Measurements from ENCODE around the gene TES. TPM values are rescaled to one million over a fixed set of nuclear protein-coding genes. Genes with fewer than 3 reads are reported as not detected.

Gene TES
- total RNA-seq, 1 donor from 2014 or later, result 15.0 TPM

DNA sequence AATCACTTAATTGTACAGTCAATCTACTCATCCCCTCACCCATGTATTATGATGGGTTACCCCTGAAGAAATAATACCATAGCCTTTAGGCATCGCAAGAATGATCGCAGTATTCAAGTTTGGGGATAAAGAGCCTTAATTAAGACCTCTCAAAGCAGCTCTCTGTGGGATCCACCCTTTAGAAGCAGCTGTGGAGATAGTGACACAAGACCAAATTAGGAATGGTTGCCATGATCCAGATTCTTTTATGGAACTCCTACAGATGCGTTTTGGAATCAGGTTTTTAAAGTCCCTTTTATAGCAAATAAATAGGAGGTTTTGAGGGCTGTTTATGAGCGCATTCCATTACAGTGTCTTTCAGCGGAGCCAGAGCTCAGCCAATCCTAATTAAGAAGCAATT is 12.2 kb downstream of the TES start:
- no peak for DNase-seq (ENCODE audit: low read depth, low spot score)
- H3K36me3 Mint-ChIP-seq (ENCODE audit: low read depth), result peaks cover 2% of the 10 kb centered on the region
- H3K4me1 Mint-ChIP-seq, result peaks cover 4% of the 10 kb centered on the region
- no peaks in the 10 kb centered on the region for H3K27me3 Mint-ChIP-seq (ENCODE audit: low read depth)
- H3K9me3 Mint-ChIP-seq, result no peaks in the 10 kb centered on the region
- no peak overlapping the region for H3K4me3 Mint-ChIP-seq
- H3K27ac Mint-ChIP-seq (ENCODE audit: unreplicated experiment), result no peak overlapping the region
- TF ChIP-seq, protein P1, sequence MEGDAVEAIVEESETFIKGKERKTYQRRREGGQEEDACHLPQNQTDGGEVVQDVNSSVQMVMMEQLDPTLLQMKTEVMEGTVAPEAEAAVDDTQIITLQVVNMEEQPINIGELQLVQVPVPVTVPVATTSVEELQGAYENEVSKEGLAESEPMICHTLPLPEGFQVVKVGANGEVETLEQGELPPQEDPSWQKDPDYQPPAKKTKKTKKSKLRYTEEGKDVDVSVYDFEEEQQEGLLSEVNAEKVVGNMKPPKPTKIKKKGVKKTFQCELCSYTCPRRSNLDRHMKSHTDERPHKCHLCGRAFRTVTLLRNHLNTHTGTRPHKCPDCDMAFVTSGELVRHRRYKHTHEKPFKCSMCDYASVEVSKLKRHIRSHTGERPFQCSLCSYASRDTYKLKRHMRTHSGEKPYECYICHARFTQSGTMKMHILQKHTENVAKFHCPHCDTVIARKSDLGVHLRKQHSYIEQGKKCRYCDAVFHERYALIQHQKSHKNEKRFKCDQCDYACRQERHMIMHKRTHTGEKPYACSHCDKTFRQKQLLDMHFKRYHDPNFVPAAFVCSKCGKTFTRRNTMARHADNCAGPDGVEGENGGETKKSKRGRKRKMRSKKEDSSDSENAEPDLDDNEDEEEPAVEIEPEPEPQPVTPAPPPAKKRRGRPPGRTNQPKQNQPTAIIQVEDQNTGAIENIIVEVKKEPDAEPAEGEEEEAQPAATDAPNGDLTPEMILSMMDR (conservative IDR thresholded peaks at IDR 0.05), result no peak

DNA sequence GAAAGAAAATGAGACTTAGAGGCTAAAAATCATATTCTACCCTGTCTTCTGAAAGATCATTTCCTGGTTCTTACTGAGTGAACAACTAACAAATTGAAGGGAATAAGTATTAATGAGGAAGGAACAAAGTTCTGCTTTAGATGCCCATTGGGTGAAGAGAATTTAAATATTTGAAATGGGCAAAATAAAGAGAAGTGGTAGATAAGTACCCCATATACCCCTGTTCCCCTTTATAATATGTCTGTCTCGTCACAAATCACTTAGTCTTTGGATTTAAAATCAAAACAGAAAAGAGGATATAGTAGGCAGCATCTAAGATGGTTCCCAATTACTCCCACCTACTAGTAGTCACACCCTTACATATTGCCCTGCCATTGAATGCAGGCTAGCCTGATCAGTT is 13.2 kb downstream of the TES start:
- Mint-ChIP-seq H3K27me3 (ENCODE audit: low read depth) (no peaks in the 10 kb centered on the region), H3K36me3 (ENCODE audit: low read depth) (peaks cover 2% of the 10 kb centered on the region), H3K27ac (ENCODE audit: unreplicated experiment) (no peak overlapping the region), H3K9me3 (no peaks in the 10 kb centered on the region), H3K4me1 (peaks cover 4% of the 10 kb centered on the region), H3K4me3 (no peak overlapping the region)
- no peak for DNase-seq (ENCODE audit: low read depth, low spot score)
- TF ChIP-seq, protein P1 (conservative IDR thresholded peaks at IDR 0.05), result no peak

DNA sequence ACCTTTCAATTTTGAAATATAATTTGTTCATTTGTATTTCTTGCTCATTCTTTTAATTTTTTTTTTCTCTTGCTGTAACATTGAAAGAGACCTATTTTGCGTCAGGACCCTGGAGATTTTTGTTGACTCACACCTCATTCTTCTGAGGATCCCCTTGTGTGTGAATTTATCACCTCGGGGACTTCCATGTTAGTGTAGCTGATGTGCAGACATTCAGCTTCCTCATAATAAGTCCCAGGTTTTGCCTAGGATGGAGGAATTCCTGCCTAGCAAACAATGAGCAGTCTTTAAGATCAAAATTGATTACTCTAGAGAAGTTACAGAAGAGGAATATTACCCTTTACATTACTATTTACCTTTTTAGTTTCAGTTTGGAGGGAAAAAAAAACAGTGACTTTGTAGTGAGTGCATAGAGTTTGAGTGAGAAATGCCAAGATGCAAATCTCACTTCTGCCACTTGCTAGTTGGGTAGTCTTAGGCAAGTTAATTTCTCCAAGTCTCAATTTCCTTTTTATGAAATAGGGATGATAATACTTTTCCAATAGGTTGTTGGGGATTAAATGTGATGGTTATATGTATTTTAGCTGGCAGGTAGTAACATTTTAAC is 14.3 kb downstream of the TES start:
- Mint-ChIP-seq H3K27me3 (ENCODE audit: low read depth) (no peaks in the 10 kb centered on the region), H3K4me3 (no peak overlapping the region), H3K27ac (ENCODE audit: unreplicated experiment) (no peak overlapping the region), H3K9me3 (no peaks in the 10 kb centered on the region), H3K36me3 (ENCODE audit: low read depth) (peaks cover 2% of the 10 kb centered on the region), H3K4me1 (peaks cover 4% of the 10 kb centered on the region)
- TF ChIP-seq, protein P1 (conservative IDR thresholded peaks at IDR 0.05), result no peak
- DNase-seq (ENCODE audit: low read depth, low spot score), result no peak

DNA sequence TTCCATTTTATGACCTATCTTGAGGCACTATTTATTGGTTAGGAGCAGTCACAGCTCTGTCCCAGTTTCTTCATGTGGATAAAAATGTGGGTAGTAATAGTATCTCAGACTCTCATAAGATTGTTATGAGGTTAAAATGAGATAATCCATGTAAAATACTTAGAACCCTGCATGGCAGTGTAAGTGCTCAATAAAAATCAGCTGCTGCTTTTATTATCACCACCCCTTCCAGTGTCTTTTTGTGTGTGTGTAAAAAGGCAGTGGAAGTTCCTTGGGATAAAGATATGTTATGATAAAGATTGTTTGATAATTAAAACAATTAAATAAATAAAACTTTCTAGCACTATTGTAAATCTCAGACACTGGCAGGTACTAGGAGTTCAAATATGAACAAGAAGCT is 15.5 kb downstream of the TES start:
- Mint-ChIP-seq H3K27ac (ENCODE audit: unreplicated experiment) (no peak overlapping the region), H3K4me1 (peaks cover 8% of the 10 kb centered on the region), H3K27me3 (ENCODE audit: low read depth) (no peaks in the 10 kb centered on the region), H3K9me3 (no peaks in the 10 kb centered on the region), H3K36me3 (ENCODE audit: low read depth) (peaks cover 2% of the 10 kb centered on the region), H3K4me3 (no peak overlapping the region)
- TF ChIP-seq, protein P1 (conservative IDR thresholded peaks at IDR 0.05), result no peak
- DNase-seq (ENCODE audit: low read depth, low spot score), result no peak

DNA sequence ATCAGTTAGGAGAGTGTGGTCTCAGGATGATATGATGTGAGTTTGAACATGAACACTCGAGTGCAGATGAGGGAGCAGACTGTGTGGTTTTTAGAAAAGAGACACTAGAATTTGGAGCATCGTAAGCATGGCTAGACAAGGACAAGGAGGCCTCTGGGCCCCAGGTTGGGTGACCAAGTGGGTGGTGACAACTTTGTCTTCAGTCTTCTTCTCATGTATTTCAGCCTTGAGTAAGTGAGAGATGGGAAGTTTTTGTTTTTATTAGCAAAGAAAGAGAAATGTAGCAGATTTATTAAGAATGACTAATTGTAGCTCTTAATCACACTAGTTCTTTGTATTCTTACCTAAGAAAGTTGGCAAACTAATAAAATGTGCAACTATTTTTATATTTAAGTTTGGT is 16.3 kb downstream of the TES start:
- DNase-seq (ENCODE audit: low read depth, low spot score), result no peak
- Mint-ChIP-seq H3K4me3 (no peak overlapping the region), H3K4me1 (peaks cover 14% of the 10 kb centered on the region), H3K36me3 (ENCODE audit: low read depth) (peaks cover 2% of the 10 kb centered on the region), H3K27me3 (ENCODE audit: low read depth) (no peaks in the 10 kb centered on the region), H3K27ac (ENCODE audit: unreplicated experiment) (no peak overlapping the region), H3K9me3 (no peaks in the 10 kb centered on the region)
- TF ChIP-seq, protein P1 (conservative IDR thresholded peaks at IDR 0.05), result no peak
